ENCODE results near the gene NFATC3. TPM values are rescaled to one million over a fixed set of nuclear protein-coding genes. Genes with fewer than 3 reads are reported as not detected.

The NFATC3 gene
- total RNA-seq, 2 donors from 2014 or later, result 15.5 to 19.5 TPM

DNA sequence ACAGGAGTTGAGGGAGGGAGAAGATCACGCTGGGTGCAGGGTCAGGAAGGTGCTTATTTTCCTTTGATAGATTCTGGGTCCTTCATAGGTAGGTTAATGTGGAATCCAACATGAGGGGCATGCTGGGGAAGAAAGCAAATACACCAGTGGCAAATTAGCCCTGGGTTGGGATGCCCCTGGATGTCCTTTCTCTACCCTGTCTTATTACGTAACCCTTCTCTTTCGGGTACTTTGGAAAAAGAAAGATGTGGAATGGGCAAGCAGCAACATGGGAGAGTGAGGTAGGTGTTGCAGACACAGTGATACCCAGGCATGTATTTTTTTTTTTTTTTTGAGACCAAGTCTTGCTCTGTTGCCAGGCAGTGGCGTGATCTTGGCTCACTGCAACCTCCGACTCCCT lies 188.3 kb downstream of the NFATC3 start:
- H3K4me1 ChIP-seq, result peaks cover 21% of the 10 kb centered on the region
- no peak for ATAC-seq
- intact Hi-C loops (cut with DNase I), result no loop called here
- no peaks in the 10 kb centered on the region for H3K9me3 ChIP-seq
- no peak overlapping the region for H3K4me3 ChIP-seq
- WGBS, 2 donors, result 84 to 93% methylated on average over 5 of the region's 5 CpGs
- DNase-seq, result no peak
- H3K36me3 ChIP-seq (replicated peaks in 1 of 2; ENCODE audit: insufficient read depth in 1 of 2, low read depth in 2 of 2), result no peaks in the 10 kb centered on the region
- H3K27ac ChIP-seq, result no peak overlapping the region
- TF ChIP-seq POLR2A (IDR thresholded peaks at IDR 0.05), result no peak
- TF ChIP-seq, protein P1, sequence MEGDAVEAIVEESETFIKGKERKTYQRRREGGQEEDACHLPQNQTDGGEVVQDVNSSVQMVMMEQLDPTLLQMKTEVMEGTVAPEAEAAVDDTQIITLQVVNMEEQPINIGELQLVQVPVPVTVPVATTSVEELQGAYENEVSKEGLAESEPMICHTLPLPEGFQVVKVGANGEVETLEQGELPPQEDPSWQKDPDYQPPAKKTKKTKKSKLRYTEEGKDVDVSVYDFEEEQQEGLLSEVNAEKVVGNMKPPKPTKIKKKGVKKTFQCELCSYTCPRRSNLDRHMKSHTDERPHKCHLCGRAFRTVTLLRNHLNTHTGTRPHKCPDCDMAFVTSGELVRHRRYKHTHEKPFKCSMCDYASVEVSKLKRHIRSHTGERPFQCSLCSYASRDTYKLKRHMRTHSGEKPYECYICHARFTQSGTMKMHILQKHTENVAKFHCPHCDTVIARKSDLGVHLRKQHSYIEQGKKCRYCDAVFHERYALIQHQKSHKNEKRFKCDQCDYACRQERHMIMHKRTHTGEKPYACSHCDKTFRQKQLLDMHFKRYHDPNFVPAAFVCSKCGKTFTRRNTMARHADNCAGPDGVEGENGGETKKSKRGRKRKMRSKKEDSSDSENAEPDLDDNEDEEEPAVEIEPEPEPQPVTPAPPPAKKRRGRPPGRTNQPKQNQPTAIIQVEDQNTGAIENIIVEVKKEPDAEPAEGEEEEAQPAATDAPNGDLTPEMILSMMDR (IDR thresholded peaks at IDR 0.05), result no peak
- H3K27me3 ChIP-seq, result no peaks in the 10 kb centered on the region

DNA sequence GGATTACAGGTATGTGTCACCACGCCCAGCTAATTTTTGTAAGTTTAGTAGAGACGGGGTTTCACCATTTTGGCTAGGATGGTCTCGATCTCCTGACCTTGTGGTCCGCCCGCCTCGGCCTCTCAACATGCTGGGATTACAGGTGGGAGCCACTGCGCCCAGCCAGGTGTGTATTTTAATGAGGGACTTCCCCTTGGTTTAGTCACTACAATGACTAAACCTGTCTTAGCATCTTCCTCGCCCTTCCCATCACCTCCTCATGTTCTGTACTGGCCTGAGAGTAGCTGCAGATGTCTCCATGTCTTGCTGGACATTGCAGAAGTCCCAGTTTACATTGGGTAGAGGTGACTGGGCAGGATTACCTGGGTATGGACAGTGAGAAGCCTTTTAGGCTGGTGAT lies 188.7 kb downstream of the NFATC3 start:
- WGBS, 2 donors, result 94 to 97% methylated on average over 8 of the region's 8 CpGs
- Histone ChIP-seq H3K4me3 (no peak overlapping the region), H3K36me3 (replicated peaks in 1 of 2; ENCODE audit: insufficient read depth in 1 of 2, low read depth in 2 of 2) (no peaks in the 10 kb centered on the region), H3K4me1 (peaks cover 21% of the 10 kb centered on the region), H3K27me3 (no peaks in the 10 kb centered on the region), H3K27ac (no peak overlapping the region), H3K9me3 (no peaks in the 10 kb centered on the region)
- ATAC-seq (no peak), DNase-seq (no peak)
- intact Hi-C loops (cut with DNase I), result no loop called here
- TF ChIP-seq, protein P1 (IDR thresholded peaks at IDR 0.05), result no peak
- no peak for TF ChIP-seq POLR2A (IDR thresholded peaks at IDR 0.05)

DNA sequence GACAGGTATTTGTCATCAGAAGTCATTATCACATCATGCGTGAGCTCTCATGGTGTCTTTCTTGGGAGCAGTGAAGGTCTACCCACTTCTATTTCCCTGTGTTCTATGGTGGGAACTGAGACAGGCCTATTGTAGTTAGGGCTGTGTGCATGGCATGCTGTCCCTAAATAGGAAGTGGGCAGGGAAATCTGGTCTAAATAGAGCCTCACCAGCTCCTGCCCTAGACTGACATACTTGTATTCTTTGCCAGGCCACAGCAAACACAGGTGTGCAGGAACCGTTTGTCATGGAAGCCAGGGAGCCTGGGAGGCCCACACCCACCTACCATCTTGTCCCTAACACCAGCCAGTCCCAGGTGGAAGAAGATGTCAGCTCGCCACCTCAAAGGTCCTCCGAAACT lies 189.3 kb downstream of the NFATC3 start:
- WGBS, 2 donors, result 83 to 84% methylated on average over 1 to 4 of the region's 4 CpGs
- no peaks in the 10 kb centered on the region for H3K9me3 ChIP-seq
- H3K4me1 ChIP-seq, result peaks cover 21% of the 10 kb centered on the region
- no peaks in the 10 kb centered on the region for H3K36me3 ChIP-seq (replicated peaks in 1 of 2; ENCODE audit: insufficient read depth in 1 of 2, low read depth in 2 of 2)
- H3K4me3 ChIP-seq, result no peak overlapping the region
- H3K27me3 ChIP-seq, result no peaks in the 10 kb centered on the region
- no peak for DNase-seq
- no peak for TF ChIP-seq POLR2A (IDR thresholded peaks at IDR 0.05)
- TF ChIP-seq, protein P1 (IDR thresholded peaks at IDR 0.05), result no peak
- intact Hi-C loops (cut with DNase I), result no loop called here
- H3K27ac ChIP-seq, result no peak overlapping the region
- ATAC-seq, result no peak

DNA sequence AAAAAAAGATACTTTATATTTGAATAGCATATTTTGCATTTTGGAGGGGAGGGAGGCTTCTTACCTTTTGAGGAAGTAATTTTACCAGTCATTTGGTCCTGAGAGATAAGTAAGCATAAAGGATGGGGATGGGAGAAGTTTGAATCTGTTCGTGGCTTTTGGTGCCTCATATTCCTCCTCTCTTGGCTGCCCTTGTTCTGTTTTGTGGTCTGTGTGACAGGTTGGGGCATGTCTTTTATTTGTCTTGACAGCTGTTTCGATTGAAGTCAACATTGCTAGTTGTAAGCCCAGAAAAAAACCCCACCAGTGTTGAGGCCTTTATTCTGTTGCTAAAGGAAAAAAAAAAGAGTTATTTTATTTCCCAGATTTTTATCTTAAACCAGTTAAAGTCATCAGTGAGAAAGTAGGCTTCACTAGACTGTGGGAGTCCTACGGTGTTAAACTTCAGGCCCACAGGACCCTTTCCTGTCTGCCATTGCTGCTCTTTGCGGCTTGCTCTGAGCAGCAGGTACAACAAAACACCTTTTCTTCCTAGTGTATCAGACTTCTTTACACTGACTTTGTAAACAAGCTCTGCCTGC lies 190.5 kb downstream of the NFATC3 start:
- Histone ChIP-seq H3K27ac (no peak overlapping the region), H3K27me3 (no peaks in the 10 kb centered on the region), H3K9me3 (no peaks in the 10 kb centered on the region), H3K4me3 (no peak overlapping the region), H3K36me3 (replicated peaks in 1 of 2; ENCODE audit: insufficient read depth in 1 of 2, low read depth in 2 of 2) (no peaks in the 10 kb centered on the region), H3K4me1 (peaks cover 21% of the 10 kb centered on the region)
- 64 to 73% methylated on average over 4 of the region's 4 CpGs for WGBS, 2 donors
- no peak for ATAC-seq
- no peak for DNase-seq
- no peak for TF ChIP-seq POLR2A (IDR thresholded peaks at IDR 0.05)
- TF ChIP-seq, protein P1 (IDR thresholded peaks at IDR 0.05), result no peak
- intact Hi-C loops (cut with DNase I), result no loop called here

DNA sequence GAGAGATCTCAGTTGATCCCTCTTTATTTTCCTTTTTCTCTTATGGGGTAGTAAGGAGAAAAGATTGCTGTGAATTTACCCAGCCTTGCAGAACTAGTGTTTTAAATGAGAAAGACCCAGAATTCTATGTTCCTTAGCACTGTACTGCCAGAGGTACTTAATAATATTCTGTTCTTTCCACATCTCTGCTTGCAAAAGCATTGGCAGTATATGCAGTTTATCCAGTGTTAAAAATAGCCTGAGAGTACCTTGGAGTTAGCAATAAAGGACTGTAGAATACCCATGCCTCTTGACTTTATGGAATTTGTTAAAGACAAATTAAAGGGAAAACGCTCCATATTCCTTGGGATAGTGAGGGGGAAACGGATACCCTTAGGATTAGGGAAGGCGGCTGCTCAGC lies 191.1 kb downstream of the NFATC3 start:
- H3K4me3 ChIP-seq, result no peak overlapping the region
- WGBS, 2 donors, result 61 to 64% methylated on average over 3 of the region's 3 CpGs

More for the DNA sequence above, 191.1 kb downstream of the NFATC3 start:
- Histone ChIP-seq H3K27ac (no peak overlapping the region), H3K4me1 (peaks cover 17% of the 10 kb centered on the region), H3K9me3 (no peaks in the 10 kb centered on the region), H3K36me3 (replicated peaks in 1 of 2; ENCODE audit: insufficient read depth in 1 of 2, low read depth in 2 of 2) (no peaks in the 10 kb centered on the region), H3K27me3 (no peaks in the 10 kb centered on the region)
- intact Hi-C loops (cut with DNase I), result no loop called here
- ATAC-seq, result no peak
- no peak for DNase-seq
- no peak for TF ChIP-seq POLR2A (IDR thresholded peaks at IDR 0.05)
- TF ChIP-seq, protein P1 (IDR thresholded peaks at IDR 0.05), result no peak

All from body of pancreas (tissue), 4 donors.